A549 (cell line): ENCODE results near the gene TNN. TPM values are rescaled to one million over a fixed set of nuclear protein-coding genes. Genes with fewer than 3 reads are reported as not detected.

ENCODE experiments used
- ATAC-seq, 2 experiments: fragments of 200-7000 bp in 1 of 2; fragments of >200 bp in 1 of 2; cut with Nextera tagmentation in 1 of 2; cut with Tn5 transposase in 1 of 2; 3 replicates each; pipeline versions ENCODE4 v1.8.0 to v1.9.1; 2018 to 2020; ENCODE audit warnings: mild to moderate bottlenecking in 1 of 2, moderate library complexity in 1 of 2
- CTCF ChIA-PET: fragments of 300-600 bp; sonication (Branson Sonifier 250); formaldehyde crosslinking; extraction: SDS; loops from one replicate; lab custom pipeline; 2021; ENCODE audit warnings: antibody characterized with exemption, inconsistent platforms; lab: Yijun Ruan, JAX
- POLR2A ChIA-PET: fragments of 350-600 bp; formaldehyde crosslinking; extraction: SDS; loops from one replicate; lab custom pipeline; 2021; ENCODE audit warnings: antibody characterized with exemption, inconsistent platforms; lab: Yijun Ruan, JAX
- DNase-seq, 2 experiments: peaks; one replicate each; pipeline versions ENCODE4 v3.0.0 to v3.0.0-alpha.2; 2011 to 2016; ENCODE audit warnings: low read depth in 1 of 2, low spot score in 1 of 2
- FAIRE-seq: peaks from 2 replicates; lab custom pipeline; 2011; peaks lifted over from hg19 to GRCh38; lab: Jason Lieb, UNC
- H3K27ac ChIP-seq, 2 experiments: fragments of >200 bp; sonication (Bioruptor Twin); formaldehyde crosslinking; 3 replicates each; pipeline ENCODE4 v1.5.1; 2016 to 2017
- H3K4me1 ChIP-seq: fragments of >200 bp; sonication (Bioruptor Twin); formaldehyde crosslinking; 3 replicates; pipeline ENCODE4 v1.6.1; 2016
- H3K4me2 ChIP-seq: fragments of >200 bp; sonication (Bioruptor Twin); formaldehyde crosslinking; 3 replicates; pipeline ENCODE4 v1.6.1; 2016
- H3K4me3 ChIP-seq: fragments of >200 bp; sonication (Bioruptor Twin); formaldehyde crosslinking; 3 replicates; pipeline ENCODE4 v1.5.1; 2016
- H3K9me3 ChIP-seq: fragments of >200 bp; sonication (Bioruptor Twin); formaldehyde crosslinking; 3 replicates; pipeline ENCODE4 v1.6.1; 2016
- BCL3 ChIP-seq: fragments of >200 bp; sonication (Bioruptor Twin); formaldehyde crosslinking; IDR thresholded peaks from 3 replicates; pipeline ENCODE4 v1.6.1; 2016
- BHLHE40 ChIP-seq: IDR thresholded peaks from 2 replicates; pipeline ENCODE4 v1.6.1; 2012; ENCODE audit warnings: low read depth, low read length, inconsistent platforms
- CHD2 ChIP-seq: fragments of 150-350 bp; IDR thresholded peaks from 2 replicates; pipeline ENCODE4 v1.6.1; 2014; ENCODE audit warnings: low read length; ENCODE audit not compliant: partially characterized antibody
- CHD4 ChIP-seq: fragments of 200-600 bp; sonication (generic); IDR thresholded peaks from 2 replicates; pipeline ENCODE4 v1.6.1; 2016; ENCODE audit warnings: antibody characterized with exemption, mild to moderate bottlenecking, borderline replicate concordance
- HDAC2 ChIP-seq: fragments of 200-600 bp; sonication (generic); IDR thresholded peaks from 2 replicates; pipeline ENCODE4 v1.6.1; 2016
- HEYL ChIP-seq: fragments of 250-450 bp; sonication (Bioruptor Pico); IDR thresholded peaks from 2 replicates; pipeline ENCODE4 v1.8.0; 2021; ENCODE audit warnings: mild to moderate bottlenecking, moderate library complexity
- HOXB13 ChIP-seq: fragments of 250-450 bp; sonication (Bioruptor Pico); IDR thresholded peaks from 2 replicates; pipeline ENCODE4 v1.5.0; 2020; ENCODE audit warnings: low read depth, mild to moderate bottlenecking, moderate library complexity
- JUN ChIP-seq, 2 experiments: fragments of >200 bp; sonication (Bioruptor Twin); formaldehyde crosslinking; IDR thresholded peaks; 2 replicates in 1 of 2; 3 replicates in 1 of 2; pipeline ENCODE4 v1.6.1; 2016 to 2017
- KDM1A ChIP-seq: fragments of 200-600 bp; sonication (generic); IDR thresholded peaks from 2 replicates; pipeline ENCODE4 v1.6.1; 2016; ENCODE audit warnings: low read depth, mild to moderate bottlenecking
- MAFK ChIP-seq: fragments of 450-650 bp; IDR thresholded peaks from 2 replicates; pipeline ENCODE4 v1.6.1; 2014; ENCODE audit not compliant: partially characterized antibody
- MAZ ChIP-seq: fragments of 150-350 bp; IDR thresholded peaks from 2 replicates; pipeline ENCODE4 v1.6.1; 2014; ENCODE audit warnings: antibody characterized with exemption, low read depth, low read length, borderline replicate concordance
- MYC ChIP-seq: IDR thresholded peaks from 2 replicates; pipeline ENCODE4 v1.6.1; 2012; ENCODE audit warnings: mild to moderate bottlenecking, inconsistent platforms, low read length, improper control_type of control experiment, borderline replicate concordance
- NFE2L2 ChIP-seq: fragments of 150-350 bp; conservative IDR thresholded peaks from 2 replicates; pipeline ENCODE4 v1.6.1; 2014; ENCODE audit warnings: low read length
- NPAS2 ChIP-seq: fragments of 250-450 bp; sonication (Bioruptor Pico); IDR thresholded peaks from 2 replicates; pipeline ENCODE4 v1.8.0; 2022; ENCODE audit warnings: mild to moderate bottlenecking, moderate library complexity, borderline replicate concordance
- PHF8 ChIP-seq: fragments of 200-600 bp; sonication (generic); IDR thresholded peaks from 2 replicates; pipeline ENCODE4 v1.6.1; 2016; ENCODE audit warnings: low read depth, mild to moderate bottlenecking, antibody characterized with exemption, moderate library complexity, borderline replicate concordance
- POLR2AphosphoS2 ChIP-seq: conservative IDR thresholded peaks from 2 replicates; pipeline ENCODE4 v1.6.1; 2012; ENCODE audit warnings: low read length, improper control_type of control experiment, inconsistent platforms
- RAD21 ChIP-seq, 2 experiments: fragments of >200 bp in 1 of 2; sonication (Bioruptor Twin) in 1 of 2; formaldehyde crosslinking in 1 of 2; IDR thresholded peaks in 1 of 2; conservative IDR thresholded peaks in 1 of 2; 2 replicates in 1 of 2; 3 replicates in 1 of 2; pipeline ENCODE4 v1.6.1; 2012 to 2018; ENCODE audit warnings: inconsistent platforms in 1 of 2
- RCOR1 ChIP-seq: fragments of 150-350 bp; IDR thresholded peaks from 2 replicates; pipeline ENCODE4 v1.6.1; 2014; ENCODE audit warnings: antibody characterized with exemption, low read length, low read depth
- RFX5 ChIP-seq: fragments of 450-650 bp; IDR thresholded peaks from 2 replicates; pipeline ENCODE4 v1.7.1; 2014; ENCODE audit warnings: antibody characterized with exemption, mild to moderate bottlenecking, moderate library complexity
- ZC3H11A ChIP-seq: fragments of 450-650 bp; IDR thresholded peaks from 2 replicates; pipeline ENCODE4 v1.6.1; 2014; ENCODE audit warnings: antibody characterized with exemption, mild to moderate bottlenecking
- WGBS: methylation state at CpG from one replicate; pipeline ENCODE4 v1.1.6; 2017; ENCODE audit errors: missing lambda C conversion rate; 5-methylcytosine and 5-hydroxymethylcytosine counted together
- polyA plus RNA-seq, 4 experiments: library from polyadenylated mRNA; depleted of rRNA in 3 of 4; stranded (reverse); fragments of >200 nt; fragmentation: RNase III in 1 of 4; extraction: RNeasy Plus Mini Kit Qiagen cat#74134 plus additional on column Dnase treatment in 1 of 4; gene quantifications; 2 replicates in 3 of 4; 3 replicates in 1 of 4; pipeline ENCODE4 v1.2.3, GENCODE V29; 2011 to 2017
- TF ChIP-seq, protein P1 (sequence below): IDR thresholded peaks from 2 replicates; pipeline ENCODE4 v1.6.1; 2012; ENCODE audit warnings: low read depth, borderline replicate concordance

The TNN gene
- polyA plus RNA-seq, 2 of the 4 experiments (the other 2 are of a cell fraction), result not detected

DNA sequence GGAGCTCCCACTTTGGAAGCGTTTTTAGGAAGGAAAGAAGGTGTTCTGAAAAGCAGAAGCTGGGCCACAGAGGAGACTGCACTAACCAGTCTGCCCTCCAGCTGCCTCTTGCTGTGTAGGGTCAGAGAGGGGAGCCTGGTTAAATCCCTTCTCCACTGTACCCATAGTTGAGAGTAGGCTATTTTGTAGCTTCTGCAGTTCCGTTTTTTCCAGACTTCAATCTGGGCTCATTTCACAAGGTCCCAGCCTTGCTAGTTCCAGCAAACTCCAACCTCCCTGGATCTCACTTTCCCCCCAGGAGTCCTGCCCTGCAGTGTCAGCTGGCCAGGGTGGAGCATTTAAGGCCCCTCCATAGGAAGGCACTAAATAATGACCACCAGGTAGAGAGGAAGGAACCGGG is 11.0 kb downstream of the TNN start:
- ATAC-seq, result no peak
- no peak for TF ChIP-seq KDM1A
- TF ChIP-seq PHF8, result no peak
- no peak for TF ChIP-seq RAD21 (conservative IDR thresholded peaks at IDR 0.05 in 1 of 2, IDR thresholded peaks at IDR 0.05 in 1 of 2)
- TF ChIP-seq MAFK, result no peak
- TF ChIP-seq CHD2, result no peak
- TF ChIP-seq BHLHE40, result no peak
- TF ChIP-seq NPAS2 (CRISPR knock-in tag), result no peak
- TF ChIP-seq POLR2AphosphoS2, result no peak
- no peak for TF ChIP-seq RFX5
- TF ChIP-seq, protein P1, sequence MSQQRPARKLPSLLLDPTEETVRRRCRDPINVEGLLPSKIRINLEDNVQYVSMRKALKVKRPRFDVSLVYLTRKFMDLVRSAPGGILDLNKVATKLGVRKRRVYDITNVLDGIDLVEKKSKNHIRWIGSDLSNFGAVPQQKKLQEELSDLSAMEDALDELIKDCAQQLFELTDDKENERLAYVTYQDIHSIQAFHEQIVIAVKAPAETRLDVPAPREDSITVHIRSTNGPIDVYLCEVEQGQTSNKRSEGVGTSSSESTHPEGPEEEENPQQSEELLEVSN, result no peak
- no peak for TF ChIP-seq MAZ
- no peak for TF ChIP-seq MYC
- TF ChIP-seq HEYL (CRISPR knock-in tag), result no peak
- TF ChIP-seq HDAC2, result no peak
- no peak for TF ChIP-seq BCL3
- ChIA-PET POLR2A (no interaction called here), CTCF (interaction anchor here (0.6 to 1.1 kb wide), 2 partner anchors 36 to 46 kb away, joined by 3 to 4 read pairs; no protein-coding TSS in a partner anchor)
- H3K4me1 ChIP-seq, result no peaks in the 10 kb centered on the region
- no peak for DNase-seq
- no peak overlapping the region for H3K4me2 ChIP-seq
- no peaks in the 10 kb centered on the region for H3K9me3 ChIP-seq
- FAIRE-seq, result no peak
- 10% methylated on average over 3 of the region's 3 CpGs for WGBS
- H3K27ac ChIP-seq, result no peak overlapping the region
- no peak overlapping the region for H3K4me3 ChIP-seq

- Histone ChIP-seq H3K4me2 (no peak overlapping the region), H3K9me3 (no peaks in the 10 kb centered on the region), H3K27ac (no peak overlapping the region), H3K4me1 (no peaks in the 10 kb centered on the region), H3K4me3 (no peak overlapping the region)
- no peak for FAIRE-seq
- CTCF ChIA-PET, result no interaction called here
- DNase-seq, result no peak
- 65% methylated on average over 30 of the region's 40 CpGs for WGBS
- no peak for ATAC-seq
- POLR2A ChIA-PET, result no interaction called here
- TF ChIP-seq POLR2AphosphoS2, result no peak
- no peak for TF ChIP-seq CHD4
- no peak for TF ChIP-seq RCOR1
- TF ChIP-seq HOXB13, result no peak
- TF ChIP-seq MYC, result no peak
- TF ChIP-seq ZC3H11A, result no peak
- TF ChIP-seq, all 56 proteins: peak for 0
Observed at GRCh38 chr1:175079338-175079737, 11.7 kb downstream of the TNN start.

GRCh38 chr1:175080030-175080429 is 12.4 kb downstream of the TNN start:
- ChIA-PET POLR2A (no interaction called here), CTCF (interaction anchor here (1.5 kb wide), 1 partner anchor 45 kb away, joined by 4 read pairs; no protein-coding TSS in a partner anchor)
- H3K4me1 ChIP-seq, result no peaks in the 10 kb centered on the region
- no peak overlapping the region for H3K27ac ChIP-seq
- H3K4me3 ChIP-seq, result no peak overlapping the region
- 25% methylated on average over 6 of the region's 6 CpGs for WGBS
- ATAC-seq, result no peak
- DNase-seq, result no peak
- no peak for TF ChIP-seq POLR2AphosphoS2
- no peak overlapping the region for H3K4me2 ChIP-seq
- no peaks in the 10 kb centered on the region for H3K9me3 ChIP-seq
- no peak for FAIRE-seq

DNA sequence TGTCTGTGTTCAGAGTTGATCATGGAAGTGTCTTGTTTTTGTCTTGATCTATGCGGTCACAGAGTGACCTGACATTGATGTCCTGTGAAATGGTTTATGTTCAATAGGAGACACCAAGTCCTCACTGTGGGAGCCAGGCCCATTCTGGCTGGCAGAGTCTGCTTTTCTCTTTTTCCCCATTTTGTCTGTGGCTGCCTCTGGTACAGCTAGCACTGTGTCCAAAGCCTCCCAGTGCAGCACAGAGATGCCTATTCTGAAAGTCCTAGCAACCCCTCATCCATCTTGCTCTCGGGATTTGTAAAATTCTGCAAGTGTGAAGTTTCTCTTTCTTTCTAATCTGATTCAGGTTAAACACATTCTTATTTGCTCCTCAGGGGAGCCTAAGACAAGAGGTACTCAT is 14.3 kb downstream of the TNN start:
- ChIA-PET POLR2A (no interaction called here), CTCF (no interaction called here)
- FAIRE-seq, result no peak
- Histone ChIP-seq H3K4me2 (no peak overlapping the region), H3K9me3 (no peaks in the 10 kb centered on the region), H3K4me3 (no peak overlapping the region), H3K4me1 (no peaks in the 10 kb centered on the region), H3K27ac (no peak overlapping the region)
- DNase-seq, result no peak
- no peak for ATAC-seq
- 51% methylated on average over 2 of the region's 2 CpGs for WGBS
- TF ChIP-seq JUN (IDR thresholded peaks at IDR 0.05) (no peak), NFE2L2 (no peak)
- TF ChIP-seq, all 56 proteins: peak for 0
